Measurements from ENCODE around the gene DHCR24.

DNA sequence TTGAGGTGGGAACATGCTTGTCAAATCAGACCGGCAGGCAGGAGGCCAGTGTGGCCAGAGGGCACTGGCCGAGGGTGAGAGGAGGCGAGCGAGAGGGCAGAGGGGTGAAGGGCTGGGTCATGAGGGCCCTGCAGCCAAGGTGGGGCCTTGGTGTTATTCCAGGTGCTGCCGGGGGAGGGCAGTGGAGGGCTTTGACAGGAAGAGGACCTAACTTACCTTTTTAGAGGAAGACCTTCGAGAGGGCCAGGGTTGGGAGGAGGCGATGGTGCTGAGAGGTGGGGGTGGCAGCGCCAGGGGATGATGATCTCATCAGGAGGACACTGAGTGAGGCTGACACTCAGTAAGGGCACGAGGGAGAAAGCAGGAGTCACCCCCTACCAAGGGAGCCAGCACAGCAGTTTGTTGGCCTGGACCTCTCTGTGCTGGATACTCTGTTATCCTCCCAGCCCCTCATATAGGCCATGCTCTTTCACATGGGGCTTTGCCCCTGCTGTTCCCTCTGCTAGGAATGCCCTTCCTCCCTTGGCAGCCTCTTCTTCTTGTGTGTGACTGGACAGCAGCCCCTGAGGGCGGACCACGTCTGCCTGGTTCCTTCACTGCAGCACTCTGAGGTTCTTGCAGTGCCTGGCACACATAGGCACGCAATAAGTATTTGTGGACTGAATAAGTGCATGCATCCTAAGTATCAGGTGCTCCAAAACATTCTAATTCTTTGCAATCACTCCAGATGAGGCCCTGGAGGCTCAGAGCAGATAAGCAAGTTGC, 78.4 kb downstream of the DHCR24 start:
- TF ChIP-seq, protein P1, sequence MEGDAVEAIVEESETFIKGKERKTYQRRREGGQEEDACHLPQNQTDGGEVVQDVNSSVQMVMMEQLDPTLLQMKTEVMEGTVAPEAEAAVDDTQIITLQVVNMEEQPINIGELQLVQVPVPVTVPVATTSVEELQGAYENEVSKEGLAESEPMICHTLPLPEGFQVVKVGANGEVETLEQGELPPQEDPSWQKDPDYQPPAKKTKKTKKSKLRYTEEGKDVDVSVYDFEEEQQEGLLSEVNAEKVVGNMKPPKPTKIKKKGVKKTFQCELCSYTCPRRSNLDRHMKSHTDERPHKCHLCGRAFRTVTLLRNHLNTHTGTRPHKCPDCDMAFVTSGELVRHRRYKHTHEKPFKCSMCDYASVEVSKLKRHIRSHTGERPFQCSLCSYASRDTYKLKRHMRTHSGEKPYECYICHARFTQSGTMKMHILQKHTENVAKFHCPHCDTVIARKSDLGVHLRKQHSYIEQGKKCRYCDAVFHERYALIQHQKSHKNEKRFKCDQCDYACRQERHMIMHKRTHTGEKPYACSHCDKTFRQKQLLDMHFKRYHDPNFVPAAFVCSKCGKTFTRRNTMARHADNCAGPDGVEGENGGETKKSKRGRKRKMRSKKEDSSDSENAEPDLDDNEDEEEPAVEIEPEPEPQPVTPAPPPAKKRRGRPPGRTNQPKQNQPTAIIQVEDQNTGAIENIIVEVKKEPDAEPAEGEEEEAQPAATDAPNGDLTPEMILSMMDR (IDR thresholded peaks at IDR 0.05): no peak
- TF ChIP-seq EP300 (IDR thresholded peaks at IDR 0.05) (no peak), POLR2A (IDR thresholded peaks at IDR 0.05) (no peak)
